GM18508 (cell line): ENCODE data around the gene GRIN2C.

Experiments
- ATAC-seq: cut with Tn5 transposase; IDR thresholded peaks from one replicate; pipeline ENCODE4 v1.9.1; 2021; ENCODE audit warnings: moderate number of reproducible peaks; ENCODE audit not compliant: insufficient read depth, unreplicated experiment

The GRIN2C gene

GRCh38 chr17:74825952-74826719, 33.5 kb downstream of the GRIN2C start:
- ATAC-seq: no peak

- no peak for ATAC-seq
These were observed 34.6 kb downstream of the GRIN2C start for GRCh38 chr17:74824961-74825627.

- ATAC-seq: no peak
These were observed 36.7 kb downstream of the GRIN2C start for GRCh38 chr17:74822939-74823367.

DNA sequence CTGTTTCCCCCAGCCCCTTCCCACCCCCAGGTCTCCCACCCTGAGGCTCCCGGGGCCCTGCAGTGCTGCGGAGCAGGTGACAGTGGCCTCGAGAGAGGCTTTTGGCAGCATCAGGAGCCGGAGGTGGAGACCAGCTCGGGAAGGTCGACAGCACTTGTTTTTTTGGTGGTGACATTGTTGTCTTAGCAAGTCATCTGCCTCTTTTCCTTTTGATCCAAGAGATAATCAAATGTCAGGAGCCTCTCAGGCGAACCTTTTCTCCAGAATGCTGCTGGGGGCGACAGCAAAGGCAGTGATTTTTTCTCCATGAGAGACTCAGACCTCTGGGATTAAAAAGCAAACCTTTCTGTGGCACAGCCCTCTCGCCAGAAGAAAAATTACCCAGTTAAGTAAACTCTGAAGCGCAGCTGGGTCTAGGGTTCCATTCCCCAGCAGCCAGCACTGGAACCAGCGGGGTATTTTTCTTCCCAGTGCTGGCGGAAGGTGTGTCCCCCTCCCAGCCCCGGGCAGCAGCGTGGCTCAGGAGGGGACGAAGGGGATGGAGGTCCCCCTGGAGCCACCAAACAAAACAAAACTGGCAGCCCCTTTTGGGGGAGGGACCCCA, 37.2 kb downstream of the GRIN2C start:
- no peak for ATAC-seq

DNA sequence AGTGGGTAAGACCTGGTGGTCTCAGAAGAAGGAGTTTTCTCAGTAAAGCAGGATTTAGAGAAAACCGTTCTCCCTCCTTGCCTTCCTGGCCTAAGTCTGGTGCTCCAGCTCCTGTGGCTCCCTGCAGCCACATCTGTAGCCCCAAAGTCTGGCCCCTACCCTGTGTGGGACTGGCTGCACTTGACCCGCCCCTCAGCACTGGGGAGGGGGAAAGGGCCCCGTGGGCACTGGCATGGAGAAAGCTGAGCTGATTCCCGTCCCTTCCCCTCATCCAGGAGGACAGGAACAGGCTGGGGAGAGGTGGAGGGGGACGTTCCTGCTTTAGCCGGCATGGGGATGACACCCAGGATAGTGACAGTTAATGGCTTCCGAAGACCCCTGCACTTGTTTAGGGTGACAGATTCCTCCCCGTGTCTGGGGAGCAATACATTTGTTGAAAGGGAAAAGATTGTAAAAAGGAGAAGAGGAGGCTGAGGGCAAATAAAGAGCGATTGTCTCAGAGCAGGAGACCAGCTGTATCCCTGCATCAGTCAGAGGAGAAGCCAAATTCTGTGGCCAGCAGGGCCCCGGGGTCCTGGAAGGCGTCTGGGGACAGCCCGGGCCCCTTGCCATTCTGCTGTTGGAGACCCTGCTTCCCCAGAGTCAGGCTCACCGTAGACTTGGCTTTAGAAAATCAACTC, 37.9 kb downstream of the GRIN2C start:
- no peak for ATAC-seq

- ATAC-seq: no peak
These were observed 39.8 kb downstream of the GRIN2C start for GRCh38 chr17:74819801-74820436.

- no peak for ATAC-seq
These were observed 41.3 kb downstream of the GRIN2C start for GRCh38 chr17:74818291-74818938.

DNA sequence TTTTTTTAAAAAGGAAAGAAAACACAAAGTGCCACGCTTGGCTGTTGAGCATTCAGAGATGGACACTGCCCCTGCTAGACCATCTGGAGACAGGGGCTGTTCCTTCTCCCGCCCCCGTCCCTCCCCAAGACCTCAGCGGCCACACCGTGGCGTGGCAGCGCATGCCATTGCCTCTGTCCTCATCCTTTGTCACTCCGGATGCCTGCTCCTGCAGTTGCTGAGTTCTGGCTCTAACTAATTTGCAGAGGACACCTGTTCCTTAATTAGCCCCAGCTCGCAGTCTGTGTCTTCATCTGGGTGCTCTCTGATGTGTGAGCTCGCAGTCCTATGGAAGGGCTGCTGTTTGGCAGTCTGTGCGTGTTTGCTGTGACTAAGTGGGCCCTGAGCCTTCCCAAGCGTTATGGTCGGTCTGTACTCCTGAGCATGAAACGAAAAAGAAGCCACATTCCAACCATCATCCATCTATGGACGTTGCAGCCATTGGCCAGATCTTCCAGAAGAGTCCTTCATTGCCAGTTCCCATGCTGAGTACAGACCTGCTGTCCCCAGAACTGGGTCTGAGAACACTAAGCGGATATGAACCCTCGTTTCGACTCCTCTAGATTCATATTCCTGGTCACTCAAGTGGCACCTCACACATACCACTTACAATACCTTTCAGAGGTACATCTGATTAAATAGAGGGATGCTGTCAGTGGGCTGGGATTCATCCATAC, 42.6 kb downstream of the GRIN2C start:
- ATAC-seq: no peak

DNA sequence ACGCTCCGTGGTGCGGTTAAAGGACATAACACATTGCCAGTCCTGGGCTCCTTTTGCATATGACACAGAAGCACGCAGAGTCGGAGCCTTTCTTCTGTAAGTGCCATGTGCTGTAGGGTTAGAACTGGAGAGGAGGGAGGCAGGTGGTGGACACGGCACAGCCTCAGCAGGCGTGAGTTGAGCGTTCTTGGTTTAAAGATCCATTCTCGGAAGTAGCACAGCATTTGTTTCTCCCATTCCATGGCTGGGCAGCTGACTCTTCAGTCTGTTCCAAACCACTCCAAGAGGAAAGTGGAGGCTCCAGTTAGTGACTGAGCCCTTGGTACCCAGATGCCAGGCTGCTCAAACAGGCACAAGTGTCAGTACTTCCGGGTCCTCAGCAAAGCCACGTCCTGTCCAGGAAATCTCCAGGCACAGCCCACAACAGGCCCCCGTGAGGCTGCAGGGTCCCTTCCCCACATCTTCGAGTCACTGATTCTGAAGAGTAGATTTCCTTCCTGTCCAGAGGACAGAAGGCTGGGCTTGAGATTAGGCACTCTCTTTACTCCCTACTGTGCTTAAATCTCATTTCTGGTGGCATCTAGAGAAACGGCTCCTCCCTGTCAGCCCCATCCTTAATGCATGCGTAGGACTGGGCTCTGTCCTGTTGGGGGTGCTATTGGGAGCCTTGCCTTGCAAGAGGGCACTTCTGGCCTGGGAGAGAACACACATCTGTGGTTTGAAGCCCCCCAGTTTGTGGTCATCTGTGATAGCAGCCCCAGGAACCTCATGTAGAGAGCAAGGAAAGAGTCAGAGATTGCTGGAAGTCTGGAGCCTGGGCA, 43.9 kb downstream of the GRIN2C start:
- ATAC-seq: no peak

GRCh38 chr17:74815067-74815466, 44.6 kb downstream of the GRIN2C start:
- no peak for ATAC-seq

GRCh38 chr17:74814453-74814852, 45.2 kb downstream of the GRIN2C start:
- no peak for ATAC-seq

DNA sequence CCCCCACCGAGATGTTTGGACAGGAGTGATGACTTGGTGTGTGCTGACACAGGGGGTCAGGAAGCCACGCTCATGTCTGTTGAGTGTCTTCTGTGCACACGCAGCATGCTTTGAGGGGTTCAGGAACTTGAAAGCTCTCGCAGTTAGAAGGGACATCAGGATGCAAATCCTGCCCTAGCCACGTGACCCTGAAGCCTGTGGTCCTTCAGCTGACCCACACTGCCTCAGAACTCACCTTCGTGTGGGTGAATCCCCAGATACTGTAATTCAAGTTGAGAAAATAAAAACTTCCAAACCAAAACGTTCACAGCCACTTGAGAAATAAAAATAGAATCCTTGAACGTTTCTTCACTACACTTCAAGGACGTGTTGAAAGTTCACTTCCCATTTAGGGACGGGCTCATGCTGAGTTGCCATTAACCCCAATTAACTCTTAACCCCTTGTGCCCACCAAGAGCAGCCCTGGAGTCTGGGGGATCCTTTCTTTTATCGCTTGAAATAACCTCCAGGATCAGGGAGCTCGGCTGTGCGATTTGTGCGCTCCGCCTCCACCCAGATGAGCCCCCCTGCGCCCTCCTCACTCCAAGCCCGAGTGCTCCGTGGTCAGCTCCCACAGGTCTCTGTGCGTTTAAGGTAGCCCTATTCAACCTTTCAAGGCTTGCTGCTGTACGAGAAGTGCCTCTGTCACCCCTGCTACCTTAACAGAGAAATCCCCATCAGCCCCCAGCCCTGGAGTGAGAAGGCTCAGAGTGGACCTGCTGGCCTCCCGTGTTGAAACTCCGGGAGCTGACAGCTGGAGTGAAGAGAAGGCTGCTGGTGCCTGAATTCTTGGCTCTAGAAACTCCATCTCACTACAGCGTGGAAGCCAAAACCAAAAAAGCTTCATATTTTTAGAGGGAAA, 47.3 kb downstream of the GRIN2C start:
- no peak for ATAC-seq

GRCh38 chr17:74810699-74811485, 48.8 kb downstream of the GRIN2C start:
- no peak for ATAC-seq

- no peak for ATAC-seq
These were observed 50.8 kb downstream of the GRIN2C start for GRCh38 chr17:74808714-74809430.

- no peak for ATAC-seq
These were observed 51.8 kb downstream of the GRIN2C start for GRCh38 chr17:74807925-74808324.

GRCh38 chr17:74807441-74807840, 52.2 kb downstream of the GRIN2C start:
- ATAC-seq: no peak
